Hematopoietic multipotent progenitor cell treated with erythropoietin and hydrocortisone succinate and interleukin-3 and kit ligand, for 4 days (in vitro differentiated cells): Measurements from ENCODE around the gene BLM.

Experiments
- DNase-seq: peaks from one replicate; pipeline ENCODE4 v3.0.0-alpha.2; 2015

The BLM gene

DNA sequence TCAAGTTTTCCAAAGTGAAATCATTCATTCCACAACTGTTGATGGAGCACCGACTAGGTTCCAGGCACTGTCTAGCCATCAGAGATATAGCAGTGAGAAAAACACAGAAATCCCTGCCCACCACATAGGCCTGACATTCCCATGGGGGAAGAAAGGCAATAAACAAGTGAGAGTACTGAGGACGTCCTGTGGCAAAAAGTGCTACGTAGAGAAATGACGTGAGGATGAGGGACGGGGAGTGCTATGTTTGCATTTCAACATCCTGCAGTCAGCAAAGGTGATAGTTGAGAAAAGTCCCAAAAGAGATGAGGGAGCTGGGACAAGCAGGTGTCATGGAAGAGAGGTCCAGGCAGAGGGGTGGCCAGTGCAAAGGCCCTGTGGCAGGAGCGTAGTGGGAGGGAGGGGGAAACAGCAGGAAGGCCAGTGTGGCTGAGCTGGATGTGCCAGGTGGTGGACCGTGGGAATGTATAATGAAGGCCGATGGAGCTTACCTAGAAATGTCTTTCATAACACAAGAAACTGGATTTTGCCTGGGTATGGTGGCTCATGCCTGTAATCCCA is 140.8 kb downstream of the BLM start:
- no peak for DNase-seq

DNA sequence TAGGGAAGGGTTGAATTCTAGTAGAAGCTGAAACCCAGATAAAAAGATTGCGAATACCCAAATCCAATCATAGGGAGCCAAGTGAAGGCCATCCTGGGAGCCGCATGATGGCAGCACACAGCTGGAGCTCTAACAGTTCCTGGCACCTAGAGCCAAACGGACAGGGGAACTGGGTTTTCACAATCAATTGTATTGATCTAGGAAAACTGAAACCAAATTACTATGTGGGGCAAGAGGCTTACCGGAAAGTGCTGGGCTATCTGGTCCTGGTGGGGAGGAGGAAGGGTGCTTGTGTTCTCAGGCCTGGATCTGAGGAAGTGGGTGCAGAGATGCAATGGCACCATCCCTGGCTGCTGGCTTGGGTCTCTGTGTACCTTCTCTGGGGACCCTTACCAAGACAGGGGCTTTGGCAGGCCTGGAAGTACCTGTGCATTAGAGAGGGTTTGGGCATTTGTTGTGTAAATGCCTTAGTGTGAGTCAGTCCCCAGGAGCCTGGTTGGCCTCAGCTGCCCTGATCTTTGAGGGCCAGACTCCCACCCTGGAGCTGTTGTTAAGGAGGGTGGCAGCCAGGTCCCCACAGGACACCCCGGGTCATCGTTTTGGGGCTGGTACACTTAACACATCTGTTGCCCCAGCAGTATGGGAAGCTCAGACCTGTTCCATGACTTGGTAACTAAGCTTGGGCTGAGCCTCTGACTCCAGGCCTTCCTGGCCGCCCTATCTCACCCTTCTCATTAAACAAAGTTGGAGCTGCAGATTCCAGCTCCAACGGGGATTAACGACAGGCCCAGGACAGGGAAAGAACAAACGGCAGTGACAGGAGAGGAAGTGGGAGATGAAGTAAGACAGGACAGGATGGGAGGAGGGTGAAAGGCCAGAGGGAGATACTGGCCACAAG is 142.3 kb downstream of the BLM start:
- no peak for DNase-seq

DNA sequence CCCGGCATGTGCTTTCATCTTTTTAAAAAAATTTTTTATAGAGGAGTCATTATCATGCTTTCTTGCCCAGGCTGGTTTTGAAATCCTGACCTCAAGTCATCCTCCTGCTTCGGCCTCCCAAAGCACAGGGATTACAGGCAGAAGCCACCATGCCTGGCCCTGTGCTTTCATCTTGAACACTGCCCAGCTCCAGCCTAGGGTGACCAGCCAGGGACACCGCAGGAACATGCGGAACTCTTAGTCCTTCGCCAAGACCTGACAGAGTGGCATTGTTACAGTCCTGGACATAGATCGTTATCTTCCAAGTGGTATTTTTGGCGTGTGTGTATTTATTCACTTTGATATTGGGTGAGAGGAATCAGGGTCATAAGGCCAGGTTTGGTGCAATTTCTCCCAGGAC is 143.3 kb downstream of the BLM start:
- DNase-seq, result no peak

- DNase-seq, result no peak
Measured at GRCh38 chr15:90860942-90861675, 144.0 kb downstream of the BLM start.

DNA sequence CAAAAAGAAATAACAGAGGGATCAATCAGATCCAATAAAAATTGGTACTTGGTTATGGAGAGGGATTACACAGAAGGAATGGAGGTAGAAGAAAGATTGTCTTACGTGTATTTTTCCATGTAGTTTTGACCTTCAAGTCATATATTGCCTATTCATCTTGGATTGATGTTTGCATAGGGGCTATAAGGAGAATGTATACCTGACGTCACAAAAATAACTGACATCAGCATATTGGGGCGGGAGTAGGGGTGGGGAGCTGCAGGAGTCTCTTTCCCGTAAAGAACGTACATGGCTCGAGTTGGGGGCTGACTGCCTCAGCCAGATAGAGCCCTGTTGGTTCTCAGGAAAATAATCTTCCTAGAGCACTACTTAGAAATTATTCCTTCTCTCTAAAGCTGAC is 145.3 kb downstream of the BLM start:
- no peak for DNase-seq

- peak; percentile 67 for DNase-seq
Measured at GRCh38 chr15:90862964-90863778, 146.0 kb downstream of the BLM start.

DNA sequence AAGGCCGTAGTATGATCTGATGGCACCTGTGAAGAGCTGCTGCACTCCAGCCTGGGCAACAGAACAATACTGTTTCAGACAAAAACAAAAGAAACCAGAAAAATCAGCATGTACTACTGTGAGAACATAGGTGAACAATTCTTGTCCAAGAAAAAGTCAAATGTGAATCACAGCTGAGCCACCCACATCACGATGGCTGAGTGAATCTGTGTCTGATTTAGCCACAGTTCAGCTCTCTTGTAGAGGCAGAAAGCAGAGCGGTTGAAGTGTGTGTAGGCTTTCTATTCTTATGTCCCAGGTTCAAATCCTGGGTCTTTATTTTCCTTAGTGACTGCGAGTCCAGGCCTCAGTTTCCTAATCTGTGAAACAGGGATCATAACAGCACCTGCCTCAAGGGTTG is 146.8 kb downstream of the BLM start:
- DNase-seq, result no peak

- no peak for DNase-seq
Measured at GRCh38 chr15:90864507-90864906, 147.4 kb downstream of the BLM start.

DNA sequence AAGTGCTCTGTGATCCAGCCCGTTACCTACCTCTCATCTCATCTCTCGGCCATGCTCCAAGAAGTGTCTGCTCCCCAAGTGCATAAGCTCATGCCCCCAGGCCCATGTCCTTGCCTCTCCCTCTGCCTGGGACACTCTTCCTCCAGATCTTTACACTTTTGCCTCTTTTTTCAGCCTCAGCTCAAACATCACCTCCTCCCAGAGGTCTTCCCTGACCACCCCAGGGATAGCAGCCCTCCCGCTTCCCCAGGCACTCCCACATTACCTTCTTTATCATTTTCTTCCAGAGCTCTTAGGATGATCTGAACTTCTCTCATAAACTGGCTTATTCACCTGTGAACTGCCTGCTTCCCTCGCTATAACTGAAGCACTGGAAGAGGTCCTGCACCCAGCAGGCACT is 148.6 kb downstream of the BLM start:
- no peak for DNase-seq
